ENCODE results near the gene PRKAR2B. TPM values are rescaled to one million over a fixed set of nuclear protein-coding genes. Genes with fewer than 3 reads are reported as not detected.

The PRKAR2B gene
- total and polyA plus RNA-seq, 4 donors: 0.88 to 41.8 (median 1.6) TPM

- TF ChIP-seq ATF3 (IDR thresholded peaks at IDR 0.05) (no peak), CTCF (IDR thresholded peaks at IDR 0.05; ENCODE audit: low read depth, low read length, missing input control) (no peak), REST (IDR thresholded peaks at IDR 0.05) (no peak), RAD21 (IDR thresholded peaks at IDR 0.05) (no peak), GABPA (IDR thresholded peaks at IDR 0.05 in 1 of 2, conservative IDR thresholded peaks at IDR 0.05 in 1 of 2) (no peak), FOXA2 (IDR thresholded peaks at IDR 0.05) (no peak), YY1 (IDR thresholded peaks at IDR 0.05) (no peak), HNF4A (conservative IDR thresholded peaks at IDR 0.05) (no peak), RXRA (IDR thresholded peaks at IDR 0.05) (no peak), JUND (IDR thresholded peaks at IDR 0.05) (no peak), FOXA1 (IDR thresholded peaks at IDR 0.05) (no peak), EGR1 (IDR thresholded peaks at IDR 0.05; ENCODE audit: low read depth in 2 of 2) (no peak), TAF1 (conservative IDR thresholded peaks at IDR 0.05) (no peak), MAX (IDR thresholded peaks at IDR 0.05) (no peak), ZBTB33 (IDR thresholded peaks at IDR 0.05) (no peak), NR2F2 (IDR thresholded peaks at IDR 0.05) (no peak)
- no peak for DNase-seq (ENCODE audit: low spot score)
- WGBS: 82% methylated on average over 1 of the region's 1 CpG
- Histone ChIP-seq H3K4me3 (ENCODE audit: low read depth in 1 of 3, low read length in 3 of 3) (no peak overlapping the region), H3K9me3 (ENCODE audit: control insufficient read depth in 4 of 4, low read length in 3 of 4) (no peaks in the 10 kb centered on the region), H3K4me1 (ENCODE audit: control insufficient read depth in 4 of 4, insufficient read depth in 4 of 4, low read length in 3 of 4) (no peaks in the 10 kb centered on the region), H3K27ac (ENCODE audit: low read depth in 1 of 2, low read length in 2 of 2) (no peak overlapping the region), H3K9ac (ENCODE audit: low read depth in 1 of 2, low read length in 2 of 2) (no peak overlapping the region), H3K27me3 (ENCODE audit: control insufficient read depth in 4 of 4, insufficient read depth in 4 of 4, low read length in 3 of 4) (no peaks in the 10 kb centered on the region), H3K36me3 (ENCODE audit: control insufficient read depth in 4 of 4, insufficient read depth in 3 of 4, low read depth in 1 of 4, low read length in 3 of 4) (peaks cover 9 to 68% (median 56%) of the 10 kb centered on the region in 4 donors)
Observed at GRCh38 chr7:107194052-107194451, 149.5 kb downstream of the PRKAR2B start.
